ENCODE results near the gene MGAT5B. TPM values are rescaled to one million over a fixed set of nuclear protein-coding genes. Genes with fewer than 3 reads are reported as not detected.

MGAT5B gene
- total RNA-seq, 6 experiments from 2014 or later = 1.5 to 2.3 (median 1.8) TPM

GRCh38 chr17:76917829-76918228, 49.6 kb downstream of the MGAT5B start:
- H3K4me1 Mint-ChIP-seq (ENCODE audit: low read depth) = no peaks in the 10 kb centered on the region
- H3K36me3 Mint-ChIP-seq (ENCODE audit: low read depth) = peaks cover 3% of the 10 kb centered on the region; the same call in 1 of the 2 replicates
- peaks cover 45% of the 10 kb centered on the region for H3K27me3 Mint-ChIP-seq (ENCODE audit: insufficient read depth)
- no peak for DNase-seq
- no peaks in the 10 kb centered on the region for H3K9me3 Mint-ChIP-seq
- H3K4me3 Mint-ChIP-seq = no peak overlapping the region
- H3K27ac Mint-ChIP-seq = no peak overlapping the region
- no peak for TF ChIP-seq CTCF (IDR thresholded peaks at IDR 0.05)

- no peaks in the 10 kb centered on the region for H3K4me1 Mint-ChIP-seq (ENCODE audit: low read depth)
- peaks cover 40% of the 10 kb centered on the region for H3K27me3 Mint-ChIP-seq (ENCODE audit: insufficient read depth)
- H3K36me3 Mint-ChIP-seq (ENCODE audit: low read depth) = no peaks in the 10 kb centered on the region
- DNase-seq = no peak
- TF ChIP-seq CTCF (IDR thresholded peaks at IDR 0.05) = no peak
- no peaks in the 10 kb centered on the region for H3K9me3 Mint-ChIP-seq
- no peak overlapping the region for H3K27ac Mint-ChIP-seq
- H3K4me3 Mint-ChIP-seq = no peak overlapping the region
Observed at GRCh38 chr17:76918811-76919210, 50.6 kb downstream of the MGAT5B start.

GRCh38 chr17:76920364-76921139, 52.3 kb downstream of the MGAT5B start:
- no peaks in the 10 kb centered on the region for H3K4me1 Mint-ChIP-seq (ENCODE audit: low read depth)
- H3K36me3 Mint-ChIP-seq (ENCODE audit: low read depth) = no peaks in the 10 kb centered on the region
- no peaks in the 10 kb centered on the region for H3K9me3 Mint-ChIP-seq
- TF ChIP-seq CTCF (IDR thresholded peaks at IDR 0.05) = no peak
- no peak for DNase-seq
- no peak overlapping the region for H3K4me3 Mint-ChIP-seq
- H3K27ac Mint-ChIP-seq = no peak overlapping the region
- H3K27me3 Mint-ChIP-seq (ENCODE audit: insufficient read depth) = peaks cover 32% of the 10 kb centered on the region

- Mint-ChIP-seq H3K9me3 (no peaks in the 10 kb centered on the region), H3K27ac (no peak overlapping the region), H3K36me3 (ENCODE audit: low read depth) (no peaks in the 10 kb centered on the region), H3K27me3 (ENCODE audit: insufficient read depth) (peaks cover 29% of the 10 kb centered on the region), H3K4me1 (ENCODE audit: low read depth) (no peaks in the 10 kb centered on the region), H3K4me3 (no peak overlapping the region)
- DNase-seq = no peak
- TF ChIP-seq CTCF (IDR thresholded peaks at IDR 0.05) = no peak
Observed at GRCh38 chr17:76921340-76922036, 53.3 kb downstream of the MGAT5B start.

GRCh38 chr17:76922084-76922483, 53.9 kb downstream of the MGAT5B start:
- Mint-ChIP-seq H3K27me3 (ENCODE audit: insufficient read depth) (peaks cover 23% of the 10 kb centered on the region), H3K27ac (no peak overlapping the region), H3K4me1 (ENCODE audit: low read depth) (no peaks in the 10 kb centered on the region), H3K4me3 (no peak overlapping the region), H3K36me3 (ENCODE audit: low read depth) (no peaks in the 10 kb centered on the region), H3K9me3 (no peaks in the 10 kb centered on the region)
- no peak for DNase-seq
- TF ChIP-seq CTCF (IDR thresholded peaks at IDR 0.05) = no peak

Measured in HFFc6 (cell line).